GM19035 (cell line): ENCODE results near the gene LILRB2.
"Not testable (repeated sequence)": the region's sequence is repeated elsewhere in the genome, so short reads cannot be mapped to it uniquely, and the experiment has no call there.

Source experiments
- ATAC-seq: cut with Tn5 transposase; IDR thresholded peaks from one replicate; pipeline ENCODE4 v1.9.1; 2021; ENCODE audit not compliant: unreplicated experiment

LILRB2 gene

GRCh38 chr19:54243809-54244208, 37.1 kb downstream of the LILRB2 start:
- not testable (repeated sequence) for ATAC-seq

GRCh38 chr19:54242646-54243045, 38.3 kb downstream of the LILRB2 start, which contains the start of gene LILRA6:
LILRA6 (minus strand) TSS chr19:54242790.
- not testable (repeated sequence) for ATAC-seq

DNA sequence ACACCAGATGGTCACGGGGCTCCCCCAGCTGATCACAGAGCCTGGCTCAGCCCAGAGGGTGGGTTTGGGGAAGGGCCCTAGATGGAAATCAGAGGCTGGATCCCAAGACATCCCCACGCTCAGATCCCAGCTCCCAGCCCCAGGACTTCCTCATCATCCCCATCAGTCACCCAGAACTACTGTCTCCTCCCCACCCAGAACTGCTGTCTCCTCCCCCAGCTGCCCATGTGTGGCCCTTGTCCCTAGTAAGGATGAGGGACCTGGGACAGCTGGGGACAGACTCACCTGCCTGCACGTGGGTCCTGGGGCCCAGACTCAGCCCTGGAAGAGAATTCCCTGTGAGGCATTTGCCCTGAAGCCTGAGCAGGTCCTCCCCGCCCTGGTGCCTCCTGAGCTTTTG, 38.7 kb downstream of the LILRB2 start:
- ATAC-seq = not testable (repeated sequence)

GRCh38 chr19:54240372-54241336, 40.3 kb downstream of the LILRB2 start:
- ATAC-seq = not testable (repeated sequence)

- not testable (repeated sequence) for ATAC-seq
Measured at GRCh38 chr19:54239491-54240371, 41.2 kb downstream of the LILRB2 start.

DNA sequence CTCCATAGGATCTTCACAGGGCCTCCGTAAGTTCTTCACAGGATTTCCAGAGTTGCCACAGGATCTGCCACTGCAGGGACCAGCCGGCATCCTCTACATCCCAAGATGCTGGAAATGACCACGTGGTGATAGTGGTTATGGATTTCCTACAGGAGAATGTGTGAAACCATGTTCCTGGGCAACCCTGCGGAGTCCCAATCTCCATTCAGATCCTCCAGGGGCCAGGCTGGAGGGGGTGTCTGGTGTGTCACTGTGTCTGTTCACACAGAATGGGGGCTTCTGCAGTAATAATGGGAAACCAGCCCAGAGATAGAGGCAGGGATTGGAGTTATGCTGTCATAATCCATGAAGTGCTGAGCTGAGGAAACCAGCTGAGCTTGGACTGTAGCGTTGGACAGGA, 47.0 kb downstream of the LILRB2 start:
- no peak for ATAC-seq

DNA sequence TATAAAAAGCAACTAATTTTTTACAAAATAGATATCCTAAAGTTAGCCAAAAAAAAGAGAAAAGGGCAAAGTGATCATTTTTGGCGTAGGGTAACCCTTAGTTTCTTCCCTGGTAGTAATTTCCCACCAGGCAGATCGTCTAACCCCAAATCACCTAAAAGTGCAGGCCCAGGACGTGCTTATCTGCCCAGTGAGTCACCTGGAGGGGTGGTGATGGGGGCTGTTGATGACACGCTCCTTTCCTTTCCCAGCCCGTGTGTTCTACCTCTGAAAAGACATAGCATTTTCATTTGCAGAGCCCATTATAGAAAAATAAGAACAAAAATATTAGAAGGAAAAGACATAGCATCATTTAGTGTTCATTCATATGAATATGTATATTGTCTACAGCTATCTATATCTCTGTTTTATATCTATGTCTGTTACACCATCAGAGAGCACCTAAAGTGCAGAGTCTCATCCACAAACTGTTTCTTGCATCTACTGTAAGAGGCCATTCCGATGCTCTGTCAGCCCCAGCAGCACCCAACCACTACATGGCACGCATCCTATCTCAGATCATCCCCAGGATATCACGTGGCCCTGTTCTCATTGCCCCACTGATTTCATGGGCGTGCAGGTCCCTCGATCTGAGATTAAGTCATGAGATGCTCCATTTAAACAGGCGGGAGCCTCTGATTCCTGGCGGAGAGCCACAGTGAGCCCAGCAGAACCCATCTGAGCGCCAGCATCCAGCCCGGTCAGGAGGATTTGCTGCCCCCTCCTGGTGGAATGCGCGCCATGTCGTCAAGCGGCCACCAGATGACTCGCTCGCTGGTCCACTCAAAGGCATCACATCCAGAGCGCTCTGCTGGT, 49.6 kb downstream of the LILRB2 start:
- peak; percentile 59 for ATAC-seq

GRCh38 chr19:54230031-54230430, 50.9 kb downstream of the LILRB2 start:
- no peak for ATAC-seq

- no peak for ATAC-seq
Measured at GRCh38 chr19:54229146-54229545, 51.8 kb downstream of the LILRB2 start.

- not testable (repeated sequence) for ATAC-seq
Measured at GRCh38 chr19:54224619-54225018, 56.3 kb downstream of the LILRB2 start.

- not testable (repeated sequence) for ATAC-seq
Measured at GRCh38 chr19:54223937-54224281, 57.0 kb downstream of the LILRB2 start.
